CD4-positive, alpha-beta T cell (primary cell): ENCODE results near the gene OR4D11. TPM values are rescaled to one million over a fixed set of nuclear protein-coding genes. Genes with fewer than 3 reads are reported as not detected.

Source experiments
- ATAC-seq: fragments of 200-7000 bp; cut with Tn5 transposase; one replicate; pipeline ENCODE4 v1.10.0; 2022; ENCODE audit warnings: mild to moderate bottlenecking; ENCODE audit not compliant: poor library complexity
- CTCF ChIA-PET: fragments of 350-600 bp; sonication (Branson Sonifier 250); formaldehyde crosslinking; loops from one replicate; lab custom pipeline; 2021; ENCODE audit warnings: antibody characterized with exemption, inconsistent platforms; lab: Charles Lee
- POLR2A ChIA-PET: fragments of 350-600 bp; sonication (Branson Sonifier 250); formaldehyde crosslinking; loops from one replicate; lab custom pipeline; 2021; ENCODE audit warnings: antibody characterized with exemption, inconsistent platforms; lab: Charles Lee
- DNase-seq, 14 experiments: peaks; one replicate each; pipeline ENCODE4 v3.0.0-alpha.2; 2013 to 2020; ENCODE audit warnings: mixed read lengths in 2 of 14
- H3K27ac ChIP-seq, 2 donors: one replicate each; pipeline versions ENCODE4 v1.5.1 to v1.7.0; 2013; ENCODE audit warnings: low read length in 2 of 2, low read depth in 1 of 2, mild to moderate bottlenecking in 1 of 2
- H3K27me3 ChIP-seq, 2 experiments: 1 replicate in 1 of 2; 2 replicates in 1 of 2; pipeline versions ENCODE4 v1.6.1 to v1.7.0; 2013; ENCODE audit warnings: low read length in 2 of 2, control low read depth in 1 of 2, mild to moderate bottlenecking in 1 of 2, moderate library complexity in 1 of 2; ENCODE audit not compliant: insufficient read depth in 2 of 2, control insufficient read depth in 1 of 2
- H3K36me3 ChIP-seq: one replicate; pipeline ENCODE4 v1.6.1; 2013; ENCODE audit warnings: low read length, control low read depth; ENCODE audit not compliant: insufficient read depth
- H3K4me1 ChIP-seq: one replicate; pipeline ENCODE4 v1.6.1; 2013; ENCODE audit warnings: low read length, control low read depth; ENCODE audit not compliant: insufficient read depth
- H3K4me3 ChIP-seq: one replicate; pipeline ENCODE4 v1.5.1; 2013; ENCODE audit warnings: mild to moderate bottlenecking, low read length, moderate library complexity
- H3K9me3 ChIP-seq, 2 experiments: 1 replicate in 1 of 2; 2 replicates in 1 of 2; pipeline versions ENCODE4 v1.6.1 to v1.7.0; 2013; ENCODE audit warnings: low read length in 2 of 2, mild to moderate bottlenecking in 2 of 2, control low read depth in 1 of 2, moderate library complexity in 1 of 2; ENCODE audit not compliant: control insufficient read depth in 1 of 2, insufficient read depth in 1 of 2
- H3K27ac Mint-ChIP-seq: one replicate; pipeline ENCODE4 v1.8.0; 2020; ENCODE audit warnings: mixed read lengths
- H3K27me3 Mint-ChIP-seq: one replicate; pipeline ENCODE4 v1.8.0; 2021; ENCODE audit warnings: mixed read lengths
- H3K36me3 Mint-ChIP-seq: one replicate; pipeline ENCODE4 v1.8.0; 2021; ENCODE audit warnings: low read depth, mixed read lengths
- H3K4me1 Mint-ChIP-seq: one replicate; pipeline ENCODE4 v1.8.0; 2021; ENCODE audit warnings: low read depth, mixed read lengths
- H3K4me3 Mint-ChIP-seq: one replicate; pipeline ENCODE4 v1.8.0; 2020; ENCODE audit warnings: mild to moderate bottlenecking, mixed read lengths
- H3K9me3 Mint-ChIP-seq: one replicate; pipeline ENCODE4 v1.8.0; 2020; ENCODE audit warnings: mixed read lengths
- CTCF ChIP-seq: fragments of 200-600 bp; IDR thresholded peaks from one replicate; pipeline ENCODE4 v1.8.0; 2022; ENCODE audit warnings: antibody characterized with exemption, mild to moderate bottlenecking
- intact Hi-C, 2 experiments: fragments of 100-400 bp; cut with DNase I in 1 of 2; cut with micrococcal nuclease in 1 of 2; formaldehyde crosslinking; loops; one replicate each; pipeline versions ENCODE4 v1.15.1 to v1.9.0; 2023 to 2025; cut with DNase I, micrococcal nuclease
- polyA plus RNA-seq, 2 donors: library from polyadenylated mRNA; unstranded; fragments of 120-200 nt; gene quantifications; one replicate each; pipeline ENCODE4 v1.2.1, GENCODE V29; 2013
- total RNA-seq, 174 experiments: library from RNA in 2 of 174; stranded (reverse) in 2 of 174; gene quantifications; one replicate each; pipeline ENCODE4 v1.2.3 and lab custom pipeline; 2021 to 2026

Gene OR4D11
- total RNA-seq (not detected), total RNA-seq (lab: John Stamatoyannopoulos, UW) (0 reads per million in 172 experiments)
- polyA plus RNA-seq (2013, experiment 1 of 2), result not detected
- not detected for polyA plus RNA-seq (2013, experiment 2 of 2)

GRCh38 chr11:59503276-59503675 is at the start of gene OR4D11:
Gene OR4D11, plus strand, starts transcription at chr11:59503576. Its CDS starts 0 bp downstream, at chr11:59503576.
- Histone ChIP-seq H3K4me3 (no peak within 1 kb of the TSS), H3K9me3 (no peaks in the 10 kb centered on the region), H3K36me3 (no peaks in the 10 kb centered on the region), H3K27ac (no peak within 1 kb of the TSS), H3K4me1 (no peaks in the 10 kb centered on the region), H3K27me3 (no peaks in the 10 kb centered on the region)
- H3K4me3 Mint-ChIP-seq, result no peak within 1 kb of the TSS
- CTCF ChIA-PET, result no interaction called here
- H3K4me1 Mint-ChIP-seq, result no peaks in the 10 kb centered on the region
- H3K9me3 Mint-ChIP-seq, result no peaks in the 10 kb centered on the region
- H3K36me3 Mint-ChIP-seq, result no peaks in the 10 kb centered on the region
- intact Hi-C loops, result no loop called here
- POLR2A ChIA-PET, result interaction anchor here (0.6 kb wide), 1 partner anchor 166 kb away, joined by 3 read pairs; no protein-coding TSS in a partner anchor
- H3K27me3 Mint-ChIP-seq, result no peaks in the 10 kb centered on the region
- H3K27ac Mint-ChIP-seq, result no peak within 1 kb of the TSS
- ATAC-seq (no peak), DNase-seq (no peak)
- no peak for TF ChIP-seq CTCF

- ChIA-PET POLR2A (interaction anchor here (0.6 kb wide), 1 partner anchor 16 kb away, joined by 3 read pairs; the partner anchor contains the start of gene OR4D10), CTCF (no interaction called here)
- Histone ChIP-seq H3K36me3 (no peaks in the 10 kb centered on the region), H3K4me1 (no peaks in the 10 kb centered on the region), H3K27ac (no peak within 1 kb of the TSS), H3K4me3 (no peak within 1 kb of the TSS), H3K9me3 (no peaks in the 10 kb centered on the region), H3K27me3 (peaks cover 3 to 9% of the 10 kb centered on the region in 2 experiments)
- Mint-ChIP-seq H3K4me3 (no peak within 1 kb of the TSS), H3K27ac (no peak within 1 kb of the TSS), H3K9me3 (no peaks in the 10 kb centered on the region), H3K27me3 (peaks cover 30% of the 10 kb centered on the region), H3K4me1 (no peaks in the 10 kb centered on the region), H3K36me3 (no peaks in the 10 kb centered on the region)
- intact Hi-C loops, result no loop called here
- DNase-seq, result no peak
- no peak for TF ChIP-seq CTCF
- ATAC-seq, result no peak
Measured at GRCh38 chr11:59456661-59457060, 46.7 kb upstream of the OR4D11 start, which contains the start of gene OR4D6. Gene OR4D6, plus strand, starts transcription at chr11:59456961. Its CDS starts 0 bp downstream, at chr11:59456961.

GRCh38 chr11:59459916-59460315 is 43.5 kb upstream of the OR4D11 start:
- no peaks in the 10 kb centered on the region for H3K4me1 Mint-ChIP-seq
- Histone ChIP-seq H3K36me3 (no peaks in the 10 kb centered on the region), H3K4me3 (no peak overlapping the region), H3K27ac (no peak overlapping the region), H3K9me3 (no peaks in the 10 kb centered on the region), H3K27me3 (peaks cover 3 to 9% of the 10 kb centered on the region in 2 experiments), H3K4me1 (no peaks in the 10 kb centered on the region)
- no peak for ATAC-seq
- no peak overlapping the region for H3K4me3 Mint-ChIP-seq
- ChIA-PET CTCF (no interaction called here), POLR2A (no interaction called here)
- DNase-seq, result no peak
- TF ChIP-seq CTCF, result no peak
- H3K9me3 Mint-ChIP-seq, result no peaks in the 10 kb centered on the region
- no peak overlapping the region for H3K27ac Mint-ChIP-seq
- intact Hi-C loops, result no loop called here
- H3K36me3 Mint-ChIP-seq, result no peaks in the 10 kb centered on the region
- H3K27me3 Mint-ChIP-seq, result peaks cover 41% of the 10 kb centered on the region
